ENCODE data around the gene LAMC2. TPM values are rescaled to one million over a fixed set of nuclear protein-coding genes. Genes with fewer than 3 reads are reported as not detected.

LAMC2 gene
- total and polyA plus RNA-seq, 2 of the 13 experiments (the other 11 are each of a cell fraction or from before 2014, with no cell fraction given), result 0.03 TPM; not detected in 1

DNA sequence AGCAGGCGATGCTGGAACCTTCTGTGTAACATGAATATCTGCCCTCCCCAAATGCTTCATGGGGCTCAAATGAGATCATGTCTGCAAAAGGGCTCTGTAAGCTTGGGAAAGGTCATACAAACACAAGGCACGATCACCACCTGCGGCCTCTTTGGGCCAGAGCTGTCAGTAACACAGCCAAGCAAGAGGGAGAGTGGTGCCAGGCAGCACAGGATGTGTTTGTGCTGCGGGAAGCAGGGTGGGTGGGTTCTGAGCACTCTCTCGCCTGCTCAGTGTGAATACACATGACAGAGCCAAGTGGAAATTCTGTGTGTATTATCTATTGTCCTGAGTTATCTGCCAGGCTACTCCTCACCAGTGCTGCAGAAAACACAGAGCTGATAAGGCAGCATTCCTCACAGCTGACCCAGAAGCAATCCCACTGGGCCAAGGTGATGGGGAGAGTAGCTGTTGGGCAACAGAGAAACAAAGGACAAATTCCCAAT lies 101.2 kb downstream of the LAMC2 start:
- FAIRE-seq, result no peak
- intact Hi-C loops (cut with micrococcal nuclease; ENCODE audit: unreplicated experiment) (no loop called here), in situ Hi-C loops (cut with HindIII; ENCODE audit: extremely low pct_ligation_motif_present, low pct_unique_long_range_greater_than_20kb) (loop anchor here (25.0 kb wide), 1 partner anchor 275 kb away; no protein-coding TSS in a partner anchor)
- WGBS (ENCODE audit: low lambda C conversion rate), result 19% methylated on average over 4 of the region's 5 CpGs
- no peak for TF ChIP-seq ZNF207 (IDR thresholded peaks at IDR 0.05; ENCODE audit: borderline replicate concordance)
- TF ChIP-seq, protein P1, sequence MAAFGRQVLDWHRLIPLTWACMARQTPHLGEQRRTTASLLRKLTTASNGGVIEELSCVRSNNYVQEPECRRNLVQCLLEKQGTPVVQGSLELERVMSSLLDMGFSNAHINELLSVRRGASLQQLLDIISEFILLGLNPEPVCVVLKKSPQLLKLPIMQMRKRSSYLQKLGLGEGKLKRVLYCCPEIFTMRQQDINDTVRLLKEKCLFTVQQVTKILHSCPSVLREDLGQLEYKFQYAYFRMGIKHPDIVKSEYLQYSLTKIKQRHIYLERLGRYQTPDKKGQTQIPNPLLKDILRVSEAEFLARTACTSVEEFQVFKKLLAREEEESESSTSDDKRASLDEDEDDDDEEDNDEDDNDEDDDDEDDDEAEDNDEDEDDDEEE (CRISPR knock-in tag; IDR thresholded peaks at IDR 0.05), result no peak
- TF ChIP-seq JUND (CRISPR knock-in tag; IDR thresholded peaks at IDR 0.05), result no peak
- TF ChIP-seq PHF21A (CRISPR knock-in tag; IDR thresholded peaks at IDR 0.05), result no peak
- TF ChIP-seq, protein P2, sequence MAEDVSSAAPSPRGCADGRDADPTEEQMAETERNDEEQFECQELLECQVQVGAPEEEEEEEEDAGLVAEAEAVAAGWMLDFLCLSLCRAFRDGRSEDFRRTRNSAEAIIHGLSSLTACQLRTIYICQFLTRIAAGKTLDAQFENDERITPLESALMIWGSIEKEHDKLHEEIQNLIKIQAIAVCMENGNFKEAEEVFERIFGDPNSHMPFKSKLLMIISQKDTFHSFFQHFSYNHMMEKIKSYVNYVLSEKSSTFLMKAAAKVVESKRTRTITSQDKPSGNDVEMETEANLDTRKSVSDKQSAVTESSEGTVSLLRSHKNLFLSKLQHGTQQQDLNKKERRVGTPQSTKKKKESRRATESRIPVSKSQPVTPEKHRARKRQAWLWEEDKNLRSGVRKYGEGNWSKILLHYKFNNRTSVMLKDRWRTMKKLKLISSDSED (CRISPR knock-in tag; IDR thresholded peaks at IDR 0.05), result no peak
- TF ChIP-seq CHD2 (IDR thresholded peaks at IDR 0.05; ENCODE audit: low read depth, low read length), result no peak
- H3K4me1 ChIP-seq (ENCODE audit: insufficient read depth, low read length), result no peaks in the 10 kb centered on the region
- H2AFZ ChIP-seq (ENCODE audit: low read length), result no peak overlapping the region
- no peaks in the 10 kb centered on the region for H3K36me3 ChIP-seq (replicated peaks in 1 of 2; ENCODE audit: control insufficient read depth in 1 of 2, insufficient read depth in 2 of 2, low read length in 2 of 2)
- no peak for DNase-seq (ENCODE audit: low spot score)
- no TSS peak for BruUV-seq (replicated peaks)
- no peak overlapping the region for H3K4me3 ChIP-seq (replicated peaks in 1 of 3; ENCODE audit: insufficient read depth in 1 of 3, low read depth in 2 of 3, low read length in 3 of 3)
- H3K27me3 ChIP-seq (ENCODE audit: control insufficient read depth in 1 of 2, insufficient read depth in 2 of 2, low read length in 2 of 2), result peaks cover 4 to 27% of the 10 kb centered on the region in 2 experiments; a peak in 3 of 5 replicates
- H4K20me1 ChIP-seq (ENCODE audit: insufficient read depth, low read length), result no peaks in the 10 kb centered on the region
- no peaks in the 10 kb centered on the region for H3K9me3 ChIP-seq (ENCODE audit: low read length)
- ChIA-PET CTCF (ENCODE audit: low intra/inter-chr PET ratio, low total read pairs) (no interaction called here), POLR2A (no interaction called here)
- no peak overlapping the region for H3K27ac ChIP-seq (ENCODE audit: extremely low read length, insufficient read depth, low read length)
- H3K4me2 ChIP-seq (ENCODE audit: low read depth, low read length), result no peak overlapping the region
- no peaks in the 10 kb centered on the region for H3K79me2 ChIP-seq (ENCODE audit: insufficient read depth, low read length)
- no peak overlapping the region for H3K9ac ChIP-seq (ENCODE audit: insufficient read depth, low read depth, low read length)
- ATAC-seq, result no peak; the same call in 2 of the 3 replicates

DNA sequence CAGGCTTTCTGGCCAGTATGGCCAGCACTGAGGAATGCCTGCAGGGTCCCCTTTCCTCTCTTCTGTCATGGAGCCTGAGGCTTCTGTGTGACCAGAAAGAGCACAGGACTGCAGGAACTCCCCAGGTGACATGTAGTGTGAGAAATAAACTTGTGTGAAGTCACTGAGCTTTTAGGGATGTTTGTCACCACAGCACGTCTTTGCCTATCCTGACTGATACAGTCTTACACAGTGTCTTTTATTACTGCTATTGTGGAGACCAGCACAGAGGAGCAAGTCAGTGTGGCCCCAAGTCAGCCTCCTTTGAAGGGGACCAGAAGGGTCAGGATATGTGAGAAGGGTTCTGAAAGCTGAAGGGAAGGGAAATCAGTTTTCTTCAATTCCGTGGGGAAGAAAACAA lies 102.5 kb downstream of the LAMC2 start:
- no peak for ATAC-seq
- intact Hi-C loops (cut with micrococcal nuclease; ENCODE audit: unreplicated experiment), result no loop called here
- DNase-seq (ENCODE audit: low spot score), result no peak
- H3K27ac ChIP-seq (ENCODE audit: extremely low read length, insufficient read depth, low read length), result no peak overlapping the region
- peak; percentile 78 for TF ChIP-seq ZNF12 (CRISPR knock-in tag; IDR thresholded peaks at IDR 0.05)
- TF ChIP-seq ZNF629 (CRISPR knock-in tag; conservative IDR thresholded peaks at IDR 0.05), result no peak
- no TSS peak for BruUV-seq (replicated peaks)
- CTCF ChIA-PET (ENCODE audit: low intra/inter-chr PET ratio, low total read pairs), result no interaction called here
- no peak overlapping the region for H2AFZ ChIP-seq (ENCODE audit: low read length)
- H3K79me2 ChIP-seq (ENCODE audit: insufficient read depth, low read length), result no peaks in the 10 kb centered on the region
- 42% methylated on average over 2 of the region's 2 CpGs for WGBS (ENCODE audit: low lambda C conversion rate)
- no peak overlapping the region for H3K4me2 ChIP-seq (ENCODE audit: low read depth, low read length)
- no peaks in the 10 kb centered on the region for H3K36me3 ChIP-seq (replicated peaks in 1 of 2; ENCODE audit: control insufficient read depth in 1 of 2, insufficient read depth in 2 of 2, low read length in 2 of 2)
- H4K20me1 ChIP-seq (ENCODE audit: insufficient read depth, low read length), result no peaks in the 10 kb centered on the region
- H3K4me1 ChIP-seq (ENCODE audit: insufficient read depth, low read length), result no peaks in the 10 kb centered on the region
- no peak overlapping the region for H3K9ac ChIP-seq (ENCODE audit: insufficient read depth, low read depth, low read length)
- H3K9me3 ChIP-seq (ENCODE audit: low read length), result no peaks in the 10 kb centered on the region
- peaks cover 3 to 17% of the 10 kb centered on the region in 2 experiments; a peak in 3 of 5 replicates for H3K27me3 ChIP-seq (ENCODE audit: control insufficient read depth in 1 of 2, insufficient read depth in 2 of 2, low read length in 2 of 2)
- in situ Hi-C loops (cut with HindIII; ENCODE audit: extremely low pct_ligation_motif_present, low pct_unique_long_range_greater_than_20kb), result loop anchor here (25.0 kb wide), 1 partner anchor 274 kb away; no protein-coding TSS in a partner anchor
- POLR2A ChIA-PET, result no interaction called here
- FAIRE-seq, result no peak
- H3K4me3 ChIP-seq (replicated peaks in 1 of 3; ENCODE audit: insufficient read depth in 1 of 3, low read depth in 2 of 3, low read length in 3 of 3), result no peak overlapping the region
